ENCODE results near the gene ZDHHC5. TPM values are rescaled to one million over a fixed set of nuclear protein-coding genes. Genes with fewer than 3 reads are reported as not detected.

The ZDHHC5 gene
- total RNA-seq: 10 to 100 TPM; 34.3 to 52.1 (median 45.8) TPM

DNA sequence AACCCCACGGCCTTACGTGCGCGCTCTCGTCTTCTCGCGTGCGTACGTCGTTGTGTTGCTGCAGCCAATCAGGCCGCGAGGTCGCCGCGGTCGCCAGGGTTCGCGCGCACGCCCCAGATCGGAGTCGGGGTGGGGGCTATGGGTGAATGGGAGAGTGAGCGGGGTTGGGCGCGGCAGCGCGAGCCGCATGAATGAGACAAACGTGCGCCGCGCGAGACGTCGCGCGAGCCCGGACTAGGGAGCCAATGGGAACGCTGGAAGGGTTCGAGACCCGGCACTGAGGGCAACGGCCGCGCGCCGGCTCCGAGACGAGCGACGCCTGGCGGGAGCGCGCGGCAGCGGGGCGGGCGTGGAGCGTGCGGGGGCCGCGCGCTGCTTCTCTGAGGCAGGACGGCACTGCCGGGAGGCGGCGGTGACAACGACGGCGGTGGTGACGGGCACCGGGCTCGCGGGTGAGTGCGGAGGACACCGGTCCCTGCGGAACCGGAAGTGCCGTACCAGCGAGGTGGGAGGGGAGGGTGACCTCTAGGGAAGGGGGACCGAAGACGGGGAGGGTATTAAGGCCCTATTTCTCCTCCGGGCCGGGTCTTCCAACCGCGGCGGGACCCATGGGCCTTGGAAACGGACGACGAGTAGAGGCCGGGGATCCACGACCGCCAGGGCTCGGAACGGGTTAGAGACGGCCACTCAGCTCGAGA lies at the start of gene ZDHHC5:
ZDHHC5 (plus strand) TSS at position 379 of the 698 bp plus-strand sequence. CDS start 4,977 bp downstream, outside the sequence.
- peaks cover 0 to 19% of the 10 kb centered on the region in 2 donors for H3K36me3 ChIP-seq
- peak; percentile 94 for ATAC-seq
- WGBS, 2 donors (ENCODE audit: low coverage in 1 of 2): 1% methylated on average over 38 of the region's 96 CpGs; no CpG with 5 or more reads in 1 of the 2 donors
- H3K27me3 ChIP-seq: no peaks in the 10 kb centered on the region
- H3K27ac ChIP-seq: peak within 1 kb of the TSS; percentile 92 to 95 (median 94)
- no peaks in the 10 kb centered on the region for H3K9me3 ChIP-seq
- H3K4me1 ChIP-seq: peaks cover 0 to 44% (median 20%) of the 10 kb centered on the region in 3 donors
- peak within 1 kb of the TSS; percentile 74 to 95 for H3K4me3 ChIP-seq
- TF ChIP-seq CTCF (IDR thresholded peaks at IDR 0.05) (peak in 3 of 4 experiments; percentile 59 to 72 (median 67)), POLR2A (IDR thresholded peaks at IDR 0.05) (peak; percentile 82 to 88), EP300 (IDR thresholded peaks at IDR 0.05) (no peak), POLR2AphosphoS5 (IDR thresholded peaks at IDR 0.05) (peak; percentile 68)

DNA sequence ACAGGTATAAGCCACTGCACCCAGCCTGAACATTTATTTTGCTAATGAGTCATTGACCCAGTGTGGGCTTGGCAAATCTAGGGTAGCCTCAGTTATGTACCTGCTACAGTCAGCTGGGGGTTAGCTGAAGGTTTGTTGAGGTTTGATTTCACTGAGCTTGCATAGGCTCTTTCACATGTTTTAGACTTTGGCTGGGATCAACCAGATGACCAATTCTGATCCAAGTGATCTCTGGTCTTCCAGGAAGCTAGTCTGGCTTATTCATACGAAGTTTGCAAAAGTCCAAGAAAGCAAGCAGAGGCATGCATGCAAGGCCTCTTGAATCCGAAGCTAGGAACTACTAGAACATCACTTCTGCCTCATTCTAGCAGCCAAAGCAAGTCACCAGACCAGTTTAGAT lies 49.5 kb upstream of the ZDHHC5 start:
- H3K36me3 ChIP-seq: peaks cover 0 to 45% of the 10 kb centered on the region in 2 donors
- H3K27me3 ChIP-seq: no peaks in the 10 kb centered on the region
- H3K4me1 ChIP-seq: no peaks in the 10 kb centered on the region
- no peak overlapping the region for H3K4me3 ChIP-seq
- H3K9me3 ChIP-seq: peaks cover 0 to 8% (median 0%) of the 10 kb centered on the region in 3 donors
- no peak overlapping the region for H3K27ac ChIP-seq
- 86 to 92% methylated on average over 1 to 2 of the region's 2 CpGs for WGBS, 2 donors (ENCODE audit: low coverage in 1 of 2)
- ATAC-seq: no peak
- TF ChIP-seq CTCF (IDR thresholded peaks at IDR 0.05) (no peak), POLR2A (IDR thresholded peaks at IDR 0.05) (no peak), POLR2AphosphoS5 (IDR thresholded peaks at IDR 0.05) (no peak), EP300 (IDR thresholded peaks at IDR 0.05) (no peak)

DNA sequence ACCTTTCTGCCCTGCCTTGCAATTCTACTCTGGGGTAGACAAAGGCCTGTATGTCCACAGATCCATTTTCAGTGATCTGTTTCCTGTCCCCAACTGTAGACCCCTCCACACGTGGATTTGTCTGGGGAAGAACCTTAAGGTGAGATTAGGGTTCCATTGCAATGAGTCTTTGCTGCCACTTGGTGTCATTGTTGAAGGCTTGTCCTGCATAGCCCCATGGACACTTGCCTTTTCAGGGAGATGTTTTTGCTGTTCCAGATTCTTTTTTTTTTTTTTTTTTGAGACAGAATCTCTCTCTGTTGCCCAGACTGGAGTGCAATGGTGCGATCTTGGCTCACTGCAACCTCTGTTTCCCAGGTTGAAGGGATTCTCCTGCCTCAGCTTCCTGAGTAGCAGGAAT lies 48.6 kb upstream of the ZDHHC5 start:
- no peak for ATAC-seq
- no peaks in the 10 kb centered on the region for H3K27me3 ChIP-seq
- H3K36me3 ChIP-seq: peaks cover 0 to 36% of the 10 kb centered on the region in 2 donors
- no peak overlapping the region for H3K4me3 ChIP-seq
- H3K27ac ChIP-seq: no peak overlapping the region
- H3K9me3 ChIP-seq: peaks cover 0 to 8% (median 0%) of the 10 kb centered on the region in 3 donors
- H3K4me1 ChIP-seq: no peaks in the 10 kb centered on the region
- WGBS, 2 donors (ENCODE audit: low coverage in 1 of 2): 80 to 87% methylated on average over 1 to 2 of the region's 2 CpGs
- no peak for TF ChIP-seq POLR2A (IDR thresholded peaks at IDR 0.05)
- no peak for TF ChIP-seq POLR2AphosphoS5 (IDR thresholded peaks at IDR 0.05)
- TF ChIP-seq CTCF (IDR thresholded peaks at IDR 0.05): no peak
- no peak for TF ChIP-seq EP300 (IDR thresholded peaks at IDR 0.05)

DNA sequence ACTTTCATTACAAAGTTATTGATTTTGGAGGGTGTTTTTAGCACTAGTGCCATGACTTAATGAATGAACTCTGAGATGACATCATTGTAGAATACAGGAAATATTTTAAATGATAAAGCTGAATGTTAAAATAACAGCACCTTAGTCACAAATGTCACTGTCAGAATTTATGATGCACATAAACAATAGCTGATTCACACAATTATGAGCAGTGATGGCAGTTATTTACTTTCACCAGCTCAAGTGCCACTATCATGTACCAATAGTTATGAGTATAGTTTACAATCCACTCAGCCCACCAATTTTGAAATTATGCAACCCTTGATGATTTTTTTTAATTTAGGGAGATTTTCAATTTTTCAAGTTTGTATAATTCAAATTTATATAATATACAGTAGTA lies 47.4 kb upstream of the ZDHHC5 start:
- TF ChIP-seq EP300 (IDR thresholded peaks at IDR 0.05) (no peak), POLR2AphosphoS5 (IDR thresholded peaks at IDR 0.05) (no peak), CTCF (IDR thresholded peaks at IDR 0.05) (no peak), POLR2A (IDR thresholded peaks at IDR 0.05) (no peak)
- no peaks in the 10 kb centered on the region for H3K4me1 ChIP-seq
- H3K27me3 ChIP-seq: no peaks in the 10 kb centered on the region
- H3K9me3 ChIP-seq: peaks cover 0 to 8% (median 0%) of the 10 kb centered on the region in 3 donors
- H3K27ac ChIP-seq: no peak overlapping the region
- H3K36me3 ChIP-seq: peaks cover 0 to 25% of the 10 kb centered on the region in 2 donors
- no peak for ATAC-seq
- no peak overlapping the region for H3K4me3 ChIP-seq

GRCh38 chr11:57622263-57622662 lies 45.7 kb upstream of the ZDHHC5 start:
- no peak for ATAC-seq
- 0 to 28% methylated on average over 1 to 3 of the region's 3 CpGs for WGBS, 2 donors (ENCODE audit: low coverage in 1 of 2)
- Histone ChIP-seq H3K4me3 (no peak overlapping the region), H3K36me3 (peaks cover 0 to 12% of the 10 kb centered on the region in 2 donors), H3K9me3 (peaks cover 0 to 8% (median 0%) of the 10 kb centered on the region in 3 donors), H3K27ac (no peak overlapping the region), H3K4me1 (no peaks in the 10 kb centered on the region), H3K27me3 (no peaks in the 10 kb centered on the region)
- TF ChIP-seq POLR2AphosphoS5 (IDR thresholded peaks at IDR 0.05): no peak
